Measurements from ENCODE around the gene IFT122.

Gene IFT122

DNA sequence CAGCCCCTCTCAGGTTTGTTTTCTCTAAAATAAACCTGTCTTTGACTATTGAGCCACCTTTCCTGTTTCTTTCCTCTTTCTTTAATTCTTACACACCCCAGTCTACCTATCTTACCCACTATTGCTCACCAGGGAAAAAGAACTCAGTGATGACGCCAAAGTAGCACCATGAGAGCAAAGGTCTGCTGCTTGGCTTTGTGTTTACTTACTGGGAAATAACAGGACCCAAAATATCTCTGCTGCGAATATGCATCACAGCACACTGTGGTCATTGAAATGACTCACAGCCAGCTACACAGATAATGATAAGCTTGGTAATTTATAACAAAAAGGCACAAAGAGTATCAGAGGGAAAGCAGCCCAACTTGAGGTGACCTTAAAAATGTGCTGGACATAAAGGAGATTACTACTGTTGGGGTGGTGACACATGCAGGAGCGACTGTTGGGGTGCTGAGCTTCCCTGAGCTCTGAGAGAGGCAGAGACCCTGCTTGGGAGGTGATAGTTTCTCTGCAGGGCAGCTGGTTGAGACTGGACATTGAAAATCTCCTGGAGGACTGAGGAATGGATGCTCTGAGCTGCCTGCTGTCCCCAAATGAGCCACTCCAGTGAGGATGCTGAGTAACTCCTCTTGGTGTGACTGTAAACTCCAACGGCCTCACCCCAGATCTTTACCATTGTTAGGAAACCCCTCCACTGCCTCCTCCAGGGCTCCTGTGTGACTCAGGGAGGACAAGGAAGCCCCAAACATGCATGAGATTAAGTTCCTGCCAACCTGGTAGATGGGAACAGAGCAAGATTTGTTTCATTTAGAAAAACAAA is 26.1 kb upstream of the IFT122 start:
- no peak for DNase-seq (ENCODE audit: low read depth)

- DNase-seq (ENCODE audit: low read depth): no peak
These were observed 24.6 kb upstream of the IFT122 start for GRCh38 chr3:129415378-129415777.

DNA sequence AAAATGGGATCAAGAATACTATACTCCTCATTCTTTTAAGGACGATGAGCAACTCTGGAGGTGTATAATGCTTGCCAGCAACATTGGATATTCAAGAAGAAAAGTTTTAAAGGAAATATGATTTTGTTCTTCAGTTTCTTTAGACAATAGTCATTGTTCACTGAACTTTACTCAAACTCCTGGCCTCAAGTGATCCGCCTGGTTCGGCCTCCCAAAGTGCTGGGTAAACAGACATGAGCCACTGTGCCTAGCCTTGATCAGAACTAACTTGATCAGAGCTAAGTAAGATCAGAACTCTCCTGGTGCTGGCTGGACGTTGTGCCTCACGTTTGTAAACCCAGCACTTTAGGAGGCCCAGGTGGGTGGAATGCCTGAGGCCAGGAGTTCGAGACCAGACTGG is 24.2 kb upstream of the IFT122 start:
- no peak for DNase-seq (ENCODE audit: low read depth)

- DNase-seq (ENCODE audit: low read depth): no peak
These were observed 23.6 kb upstream of the IFT122 start for GRCh38 chr3:129416415-129416814.

- no peak for DNase-seq (ENCODE audit: low read depth)
These were observed 22.7 kb upstream of the IFT122 start for GRCh38 chr3:129417326-129417725.

GRCh38 chr3:129418041-129418973 is 21.7 kb upstream of the IFT122 start:
- DNase-seq (ENCODE audit: low read depth): no peak

DNA sequence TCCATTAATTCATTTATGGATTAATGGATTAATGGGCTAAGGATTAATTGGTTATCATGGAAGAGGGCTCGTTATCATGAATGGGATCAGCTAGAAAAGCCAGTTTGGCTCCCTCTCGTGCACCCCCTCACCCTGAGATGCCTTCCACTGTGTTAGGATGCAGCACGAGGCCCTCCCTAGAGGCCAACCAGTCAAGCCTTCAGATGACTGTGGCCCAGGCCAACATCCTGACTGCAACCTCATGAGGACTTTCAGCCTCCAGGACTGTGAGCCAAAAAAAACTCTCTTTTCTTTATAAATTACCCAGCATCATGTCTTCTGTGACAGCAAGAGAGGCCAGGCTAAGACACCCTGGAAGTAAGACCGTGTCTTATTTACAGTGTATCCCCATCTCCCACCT is 20.5 kb upstream of the IFT122 start:
- no peak for DNase-seq (ENCODE audit: low read depth)

DNA sequence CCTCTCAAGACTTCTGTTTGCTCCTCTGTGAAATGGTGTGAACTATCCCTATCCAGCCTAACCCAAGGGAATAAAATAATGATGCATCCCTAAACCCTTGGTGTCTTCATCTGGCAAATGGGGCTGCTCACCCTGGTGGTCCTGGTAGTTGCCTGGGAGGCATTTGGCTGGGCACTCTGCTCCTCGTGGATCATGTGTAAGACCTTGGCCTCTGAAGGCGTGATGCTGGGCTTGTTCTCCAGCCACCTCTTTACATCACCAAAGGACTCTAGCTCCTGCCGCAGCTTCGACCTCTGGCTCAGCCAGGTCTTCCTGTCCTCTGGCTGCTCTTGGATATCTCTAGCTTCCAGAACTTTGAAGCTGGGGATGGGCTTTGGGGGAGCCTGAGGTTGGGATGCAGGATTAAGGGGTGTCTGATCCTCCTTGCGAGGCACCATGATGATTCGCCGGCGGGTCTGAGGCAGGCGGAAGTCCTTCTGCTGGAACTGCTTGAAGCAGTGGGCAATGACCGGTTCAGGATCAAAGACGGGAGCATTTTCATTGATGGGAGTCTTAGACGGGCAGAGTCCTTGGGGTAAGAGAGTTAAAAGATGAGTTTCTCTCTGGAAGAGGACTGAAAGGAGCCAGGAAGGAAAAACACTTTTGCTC is 18.7 kb upstream of the IFT122 start:
- DNase-seq (ENCODE audit: low read depth): no peak

DNA sequence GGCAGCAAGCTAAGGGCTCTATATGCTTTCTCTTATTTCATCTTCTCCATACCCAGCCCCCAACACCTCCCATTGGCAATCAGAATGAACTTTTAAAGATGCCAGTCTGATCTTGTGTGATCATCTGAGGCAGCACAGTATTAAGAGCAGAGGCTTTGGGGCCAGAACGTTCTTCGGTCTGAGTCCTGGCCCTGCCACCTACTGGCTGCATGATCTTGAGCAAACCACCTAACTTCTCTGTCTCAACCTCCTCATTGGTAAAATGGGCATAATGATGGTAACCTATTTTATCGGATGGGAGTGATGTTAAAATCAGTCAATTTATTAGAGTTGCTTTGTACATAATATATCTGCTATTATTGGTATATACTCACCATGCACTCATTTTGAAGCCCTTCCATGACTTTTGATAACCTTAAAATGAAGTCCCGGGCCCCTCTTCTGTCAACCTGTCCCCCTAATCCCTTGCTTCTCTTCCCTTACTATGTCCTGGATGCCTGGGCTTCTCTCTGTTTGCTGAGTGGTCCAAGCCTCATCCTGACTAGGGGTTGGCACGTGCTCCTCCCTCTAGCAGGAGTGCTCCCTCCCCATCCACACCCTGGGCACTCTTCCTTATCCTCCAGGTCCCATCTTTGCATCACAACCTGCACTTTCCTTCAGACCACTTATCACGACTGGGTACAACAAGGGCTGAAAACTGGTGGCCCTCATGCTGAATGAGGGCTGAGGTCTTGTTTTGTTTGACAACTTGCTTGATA is 17.9 kb upstream of the IFT122 start:
- no peak for DNase-seq (ENCODE audit: low read depth)

GRCh38 chr3:129422897-129423296 is 17.1 kb upstream of the IFT122 start:
- no peak for DNase-seq (ENCODE audit: low read depth)

DNA sequence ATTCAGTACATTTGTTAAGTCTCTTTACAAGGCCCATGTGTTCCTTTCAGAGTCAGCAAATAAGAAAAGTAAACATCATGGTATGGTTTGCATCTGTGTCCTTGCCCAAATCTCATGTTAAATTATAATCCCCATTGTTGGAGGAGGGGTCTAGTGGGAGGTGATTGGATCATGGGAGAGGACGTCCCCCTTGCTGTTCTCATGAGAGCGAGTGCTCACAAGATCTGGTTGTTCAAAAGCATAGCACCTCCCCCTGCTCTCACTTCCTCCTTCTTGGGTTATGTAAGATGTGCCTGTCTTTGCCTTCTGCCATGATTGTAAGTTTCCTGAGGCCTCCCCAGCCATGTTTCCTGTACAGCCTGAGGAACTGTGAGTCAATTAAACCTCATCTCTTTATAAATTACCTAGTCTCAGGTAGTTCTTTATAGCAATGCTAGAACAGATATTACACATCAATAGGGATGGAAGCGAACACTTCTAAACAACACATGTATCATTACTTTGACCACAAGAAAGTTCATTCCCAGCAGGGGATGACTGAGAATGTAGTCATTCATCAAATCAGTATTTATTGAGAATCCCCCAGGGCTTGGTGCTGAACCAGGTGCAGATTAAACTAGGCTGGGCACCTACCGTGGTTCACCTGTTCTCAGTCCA is 15.7 kb upstream of the IFT122 start:
- no peak for DNase-seq (ENCODE audit: low read depth)

GRCh38 chr3:129425213-129425612 is 14.8 kb upstream of the IFT122 start:
- no peak for DNase-seq (ENCODE audit: low read depth)

- DNase-seq (ENCODE audit: low read depth): no peak
These were observed 14.4 kb upstream of the IFT122 start for GRCh38 chr3:129425619-129426018.

GRCh38 chr3:129428007-129428375 is 12.0 kb upstream of the IFT122 start:
- no peak for DNase-seq (ENCODE audit: low read depth)

DNA sequence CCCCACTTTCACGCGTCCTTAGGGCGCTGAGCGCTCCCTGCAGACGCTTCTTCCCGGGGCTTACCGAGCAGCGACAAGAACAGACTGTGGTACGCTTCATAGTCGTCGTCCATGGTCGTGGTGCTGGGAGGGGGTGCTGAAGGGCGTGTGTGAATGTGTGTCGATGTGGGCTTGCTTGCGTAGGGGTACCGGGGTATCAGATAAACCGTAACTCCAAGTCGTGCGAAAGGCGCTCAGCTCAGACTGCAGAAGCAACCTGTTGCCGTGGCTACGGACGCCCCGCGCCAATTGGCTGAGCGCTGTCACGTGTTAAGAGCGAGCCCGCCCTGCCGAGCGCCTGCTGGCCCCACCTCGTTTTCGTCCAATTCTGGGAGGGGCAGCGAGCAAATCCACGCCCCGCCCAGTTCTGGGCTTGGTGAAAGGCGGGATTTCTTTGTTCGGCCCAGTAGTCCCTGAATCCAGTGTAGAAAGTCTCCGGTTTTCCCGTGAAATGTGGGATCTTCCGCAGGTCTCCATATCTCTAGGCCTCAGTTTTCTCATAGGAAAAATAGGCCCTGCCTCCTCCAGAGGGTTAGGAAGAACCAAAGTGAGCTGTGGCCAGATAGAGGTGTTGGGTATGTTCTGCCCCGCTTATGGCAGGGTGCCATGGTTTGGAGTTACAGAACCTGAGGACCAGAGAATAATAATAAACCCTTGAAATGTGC is 11.5 kb upstream of the IFT122 start, which contains the start of gene EFCAB12:
EFCAB12 (minus strand) TSS at position 261 of the 704 bp plus-strand sequence; CDS start at position 113, 148 bp downstream.
- peak; percentile 77 for DNase-seq (ENCODE audit: low read depth)

GRCh38 chr3:129429080-129429451 is 11.0 kb upstream of the IFT122 start:
- no peak for DNase-seq (ENCODE audit: low read depth)

DNA sequence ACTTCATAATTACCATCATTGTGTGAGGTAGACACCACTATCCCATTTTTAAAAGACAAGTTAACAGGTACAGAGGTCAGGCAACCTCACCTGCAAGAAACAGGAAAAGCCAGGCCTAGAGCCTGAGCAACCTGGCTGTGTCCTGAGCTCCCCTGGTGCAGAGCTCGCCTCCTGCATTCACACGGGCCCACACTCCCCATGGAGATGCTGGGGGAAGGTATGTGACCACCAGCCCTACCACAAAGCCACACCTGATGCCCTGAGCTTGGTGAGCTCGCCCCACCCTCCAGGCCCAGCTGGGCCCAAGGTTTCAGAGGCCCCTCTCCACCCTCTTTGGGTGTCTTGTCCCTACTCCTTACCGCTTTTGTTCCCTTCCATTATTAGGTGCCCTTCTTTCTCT is 10.4 kb upstream of the IFT122 start:
- no peak for DNase-seq (ENCODE audit: low read depth)

DNA sequence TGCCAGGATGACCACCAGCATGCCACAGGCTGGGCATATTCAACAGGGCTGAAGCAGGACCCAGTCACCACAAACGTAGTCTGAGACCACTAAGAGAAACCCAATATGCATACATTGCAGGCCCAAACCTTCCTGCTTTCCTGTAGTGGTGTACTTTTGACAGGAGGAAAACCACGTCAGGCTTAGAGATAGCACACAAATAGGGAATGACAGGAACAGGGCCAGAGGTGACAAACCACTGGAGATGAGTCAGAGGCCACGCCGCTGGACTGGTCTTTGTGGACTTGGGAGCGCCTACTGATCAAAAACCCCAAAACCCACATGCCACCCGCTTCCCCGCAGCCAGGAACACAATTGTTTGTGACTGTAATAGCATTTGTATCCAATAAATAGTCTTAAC is 8.0 kb upstream of the IFT122 start:
- DNase-seq (ENCODE audit: low read depth): no peak

- DNase-seq (ENCODE audit: low read depth): no peak
These were observed 7.4 kb upstream of the IFT122 start for GRCh38 chr3:129432671-129433070.

DNA sequence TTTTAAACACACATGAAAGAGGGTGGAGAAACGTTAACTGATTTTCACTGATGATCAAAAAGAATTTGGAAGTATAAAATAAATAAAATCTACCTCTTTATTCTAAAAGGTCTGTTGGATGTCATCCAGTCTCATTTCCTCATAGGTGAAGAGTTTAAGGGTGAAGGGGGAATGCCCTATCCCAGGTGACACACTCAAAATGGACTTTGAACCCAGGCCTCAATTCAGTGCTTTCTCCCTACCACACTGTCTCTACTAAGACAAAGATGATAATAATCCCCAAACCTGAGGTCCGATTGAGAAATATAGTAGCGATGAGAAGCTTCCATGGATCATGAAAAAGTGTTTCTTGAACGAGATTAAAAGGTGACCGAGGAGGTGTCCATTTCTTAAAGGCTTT is 6.5 kb upstream of the IFT122 start:
- DNase-seq (ENCODE audit: low read depth): no peak

- DNase-seq (ENCODE audit: low read depth): no peak
These were observed 5.9 kb upstream of the IFT122 start for GRCh38 chr3:129434140-129434539.

Data from activated gamma-delta T cell treated with anti-CD3 and anti-CD28 coated beads, Interleukin-2, amount 50 U/mL, for 16 hours (primary cell).